Measurements from ENCODE around the gene ITPRID1.

The ITPRID1 gene

GRCh38 chr7:31495653-31496052 is 18.2 kb upstream of the ITPRID1 start:
- no peak overlapping the region for H3K27ac ChIP-seq (ENCODE audit: extremely low read depth, low read depth, low read length)
- H3K36me3 ChIP-seq (ENCODE audit: control insufficient read depth in 2 of 2, insufficient read depth in 1 of 2, low read length in 2 of 2), result no peaks in the 10 kb centered on the region
- H3K4me3 ChIP-seq (ENCODE audit: low read depth, low read length), result no peak overlapping the region
- no peaks in the 10 kb centered on the region for H3K9me3 ChIP-seq (ENCODE audit: control insufficient read depth, insufficient read depth, low read depth, low read length)
- peaks cover 3% of the 10 kb centered on the region; the same call in 1 of the 2 replicates for H3K4me1 ChIP-seq (ENCODE audit: control insufficient read depth, insufficient read depth, low read length)
- ChIA-PET CTCF (no interaction called here), POLR2A (no interaction called here)
- TF ChIP-seq REST (tag by site-specific recombination; IDR thresholded peaks at IDR 0.05) (no peak), ZNF555 (tag by site-specific recombination; conservative IDR thresholded peaks at IDR 0.05) (no peak), ZEB2 (tag by site-specific recombination; IDR thresholded peaks at IDR 0.05) (no peak), KLF8 (tag by site-specific recombination; IDR thresholded peaks at IDR 0.05) (no peak), ZNF48 (tag by site-specific recombination; IDR thresholded peaks at IDR 0.05) (no peak), IKZF3 (tag by site-specific recombination; IDR thresholded peaks at IDR 0.05) (no peak)
- TF ChIP-seq, protein P1, sequence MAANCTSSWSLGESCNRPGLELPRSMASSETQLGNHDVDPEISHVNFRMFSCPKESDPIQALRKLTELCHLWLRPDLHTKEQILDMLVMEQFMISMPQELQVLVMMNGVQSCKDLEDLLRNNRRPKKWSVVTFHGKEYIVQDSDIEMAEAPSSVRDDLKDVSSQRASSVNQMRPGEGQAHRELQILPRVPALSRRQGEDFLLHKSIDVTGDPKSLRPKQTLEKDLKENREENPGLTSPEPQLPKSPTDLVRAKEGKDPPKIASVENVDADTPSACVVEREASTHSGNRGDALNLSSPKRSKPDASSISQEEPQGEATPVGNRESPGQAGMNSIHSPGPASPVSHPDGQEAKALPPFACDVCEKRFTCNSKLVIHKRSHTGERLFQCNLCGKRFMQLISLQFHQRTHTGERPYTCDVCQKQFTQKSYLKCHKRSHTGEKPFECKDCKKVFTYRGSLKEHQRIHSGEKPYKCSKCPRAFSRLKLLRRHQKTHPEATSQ (tag by site-specific recombination; IDR thresholded peaks at IDR 0.05), result no peak
- TF ChIP-seq, protein P2, sequence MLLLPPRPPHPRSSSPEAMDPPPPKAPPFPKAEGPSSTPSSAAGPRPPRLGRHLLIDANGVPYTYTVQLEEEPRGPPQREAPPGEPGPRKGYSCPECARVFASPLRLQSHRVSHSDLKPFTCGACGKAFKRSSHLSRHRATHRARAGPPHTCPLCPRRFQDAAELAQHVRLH (tag by site-specific recombination; IDR thresholded peaks at IDR 0.05), result no peak

GRCh38 chr7:31497516-31497915 is 16.4 kb upstream of the ITPRID1 start:
- Histone ChIP-seq H3K9me3 (ENCODE audit: control insufficient read depth, insufficient read depth, low read depth, low read length) (no peaks in the 10 kb centered on the region), H3K4me1 (ENCODE audit: control insufficient read depth, insufficient read depth, low read length) (peaks cover 3% of the 10 kb centered on the region; the same call in 1 of the 2 replicates), H3K27ac (ENCODE audit: extremely low read depth, low read depth, low read length) (no peak overlapping the region), H3K4me3 (ENCODE audit: low read depth, low read length) (no peak overlapping the region), H3K36me3 (ENCODE audit: control insufficient read depth in 2 of 2, insufficient read depth in 1 of 2, low read length in 2 of 2) (no peaks in the 10 kb centered on the region)
- POLR2A ChIA-PET, result no interaction called here
- CTCF ChIA-PET, result no interaction called here
- no peak for TF ChIP-seq ZBTB20 (tag by site-specific recombination; IDR thresholded peaks at IDR 0.05)
- TF ChIP-seq ZNF394 (tag by site-specific recombination; IDR thresholded peaks at IDR 0.05; ENCODE audit: borderline replicate concordance), result no peak
- TF ChIP-seq ZNF350 (tag by site-specific recombination; IDR thresholded peaks at IDR 0.05), result no peak
- no peak for TF ChIP-seq ZFP69B (tag by site-specific recombination; IDR thresholded peaks at IDR 0.05)
- TF ChIP-seq ZNF239 (tag by site-specific recombination; IDR thresholded peaks at IDR 0.05), result no peak
- no peak for TF ChIP-seq SETDB1 (IDR thresholded peaks at IDR 0.05; ENCODE audit: insufficient read length, low read length)
- TF ChIP-seq ZNF548 (tag by site-specific recombination; IDR thresholded peaks at IDR 0.05), result no peak
- TF ChIP-seq ZNF629 (tag by site-specific recombination; IDR thresholded peaks at IDR 0.05), result no peak
- TF ChIP-seq ZNF157 (tag by site-specific recombination; IDR thresholded peaks at IDR 0.05), result no peak
- TF ChIP-seq ZNF292 (tag by site-specific recombination; IDR thresholded peaks at IDR 0.05; ENCODE audit: borderline replicate concordance, low read depth), result no peak
- no peak for TF ChIP-seq PRDM4 (tag by site-specific recombination; IDR thresholded peaks at IDR 0.05)
- no peak for TF ChIP-seq ZNF544 (tag by site-specific recombination; IDR thresholded peaks at IDR 0.05)
- no peak for TF ChIP-seq ZNF426 (tag by site-specific recombination; IDR thresholded peaks at IDR 0.05)
- TF ChIP-seq ZNF830 (tag by site-specific recombination; IDR thresholded peaks at IDR 0.05; ENCODE audit: low read depth), result no peak
- TF ChIP-seq ZNF596 (tag by site-specific recombination; IDR thresholded peaks at IDR 0.05), result no peak
- TF ChIP-seq, protein P3, sequence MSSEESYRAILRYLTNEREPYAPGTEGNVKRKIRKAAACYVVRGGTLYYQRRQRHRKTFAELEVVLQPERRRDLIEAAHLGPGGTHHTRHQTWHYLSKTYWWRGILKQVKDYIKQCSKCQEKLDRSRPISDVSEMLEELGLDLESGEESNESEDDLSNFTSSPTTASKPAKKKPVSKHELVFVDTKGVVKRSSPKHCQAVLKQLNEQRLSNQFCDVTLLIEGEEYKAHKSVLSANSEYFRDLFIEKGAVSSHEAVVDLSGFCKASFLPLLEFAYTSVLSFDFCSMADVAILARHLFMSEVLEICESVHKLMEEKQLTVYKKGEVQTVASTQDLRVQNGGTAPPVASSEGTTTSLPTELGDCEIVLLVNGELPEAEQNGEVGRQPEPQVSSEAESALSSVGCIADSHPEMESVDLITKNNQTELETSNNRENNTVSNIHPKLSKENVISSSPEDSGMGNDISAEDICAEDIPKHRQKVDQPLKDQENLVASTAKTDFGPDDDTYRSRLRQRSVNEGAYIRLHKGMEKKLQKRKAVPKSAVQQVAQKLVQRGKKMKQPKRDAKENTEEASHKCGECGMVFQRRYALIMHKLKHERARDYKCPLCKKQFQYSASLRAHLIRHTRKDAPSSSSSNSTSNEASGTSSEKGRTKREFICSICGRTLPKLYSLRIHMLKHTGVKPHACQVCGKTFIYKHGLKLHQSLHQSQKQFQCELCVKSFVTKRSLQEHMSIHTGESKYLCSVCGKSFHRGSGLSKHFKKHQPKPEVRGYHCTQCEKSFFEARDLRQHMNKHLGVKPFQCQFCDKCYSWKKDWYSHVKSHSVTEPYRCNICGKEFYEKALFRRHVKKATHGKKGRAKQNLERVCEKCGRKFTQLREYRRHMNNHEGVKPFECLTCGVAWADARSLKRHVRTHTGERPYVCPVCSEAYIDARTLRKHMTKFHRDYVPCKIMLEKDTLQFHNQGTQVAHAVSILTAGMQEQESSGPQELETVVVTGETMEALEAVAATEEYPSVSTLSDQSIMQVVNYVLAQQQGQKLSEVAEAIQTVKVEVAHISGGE (tag by site-specific recombination; conservative IDR thresholded peaks at IDR 0.05; ENCODE audit: low read depth), result no peak
- TF ChIP-seq ZNF843 (tag by site-specific recombination; IDR thresholded peaks at IDR 0.05), result no peak

Measured in HEK293 (cell line).